Middle frontal gyrus (tissue), 1 donor: ENCODE data around the gene BAG5.

Experiments
- DNase-seq: peaks from one replicate; pipeline ENCODE4 v3.0.0-alpha.2; 2015; ENCODE audit warnings: low spot score; ENCODE audit errors: extremely low spot score

BAG5 gene

GRCh38 chr14:103568952-103569351, 6.5 kb upstream of the BAG5 start:
- no peak for DNase-seq

DNA sequence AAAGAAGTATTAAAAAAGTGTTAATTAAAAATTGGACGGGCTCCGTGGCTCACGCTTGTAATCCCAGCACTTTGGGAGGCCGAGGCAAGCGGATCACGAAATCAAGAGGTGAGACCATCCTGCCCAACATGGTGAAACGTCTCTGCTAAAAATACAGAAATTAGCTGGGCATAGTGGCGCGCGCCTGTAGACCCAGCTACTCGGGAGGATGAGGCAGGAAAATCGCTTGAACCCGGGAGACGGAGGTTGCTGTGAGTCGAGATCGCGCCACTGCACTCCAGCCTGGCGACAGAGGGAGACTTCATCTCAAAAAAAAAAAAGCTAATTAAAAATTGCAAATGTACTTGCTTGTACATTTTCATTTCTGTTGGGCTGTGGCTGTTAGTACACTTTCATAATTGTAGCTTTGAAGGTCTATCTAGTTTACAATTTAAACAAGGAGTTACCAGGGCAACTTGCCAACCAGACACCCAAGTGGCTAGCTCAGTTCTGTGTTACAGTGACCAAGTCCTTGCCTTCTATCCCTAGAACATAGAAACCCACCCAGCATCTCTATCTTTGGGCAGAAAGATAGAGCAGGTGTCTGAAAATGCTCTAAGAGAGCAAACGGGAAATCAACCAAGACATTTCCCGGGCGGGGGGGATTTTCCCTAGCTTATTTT, 1.5 kb upstream of the BAG5 start:
- no peak for DNase-seq

DNA sequence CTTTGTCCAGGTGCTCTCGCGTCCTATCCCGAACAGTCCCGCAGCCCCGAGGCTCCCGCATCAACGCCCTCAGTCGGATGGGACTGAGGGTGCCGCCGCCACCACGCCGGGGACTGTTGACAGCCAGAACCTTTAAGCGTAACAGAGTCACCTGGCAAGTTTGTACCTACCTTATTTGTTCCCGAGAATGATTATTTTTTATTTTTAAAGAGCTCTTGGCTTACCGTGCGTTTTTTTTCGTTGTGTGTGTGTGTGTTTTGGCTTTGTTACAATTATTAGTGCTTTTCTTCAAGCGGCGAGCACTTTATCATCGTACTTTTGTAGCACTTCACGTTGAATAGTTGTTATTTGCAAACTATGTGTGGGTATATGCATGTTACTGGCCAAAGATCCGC, 766 bp upstream of the BAG5 start:
- DNase-seq: no peak

DNA sequence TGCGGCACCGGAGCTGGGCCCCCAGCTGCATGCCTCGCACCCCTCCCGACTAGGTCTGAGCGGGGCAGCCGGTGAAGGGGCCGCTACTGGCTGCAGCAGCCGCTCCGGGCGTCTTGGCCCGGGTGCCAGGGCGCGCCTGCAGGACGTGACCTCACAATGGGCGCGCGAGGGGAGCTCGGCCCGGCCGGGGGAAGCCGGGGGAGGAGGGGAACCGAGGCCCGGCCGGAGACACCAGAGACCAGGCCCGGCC, 353 bp downstream of the BAG5 start:
- no peak for DNase-seq

DNA sequence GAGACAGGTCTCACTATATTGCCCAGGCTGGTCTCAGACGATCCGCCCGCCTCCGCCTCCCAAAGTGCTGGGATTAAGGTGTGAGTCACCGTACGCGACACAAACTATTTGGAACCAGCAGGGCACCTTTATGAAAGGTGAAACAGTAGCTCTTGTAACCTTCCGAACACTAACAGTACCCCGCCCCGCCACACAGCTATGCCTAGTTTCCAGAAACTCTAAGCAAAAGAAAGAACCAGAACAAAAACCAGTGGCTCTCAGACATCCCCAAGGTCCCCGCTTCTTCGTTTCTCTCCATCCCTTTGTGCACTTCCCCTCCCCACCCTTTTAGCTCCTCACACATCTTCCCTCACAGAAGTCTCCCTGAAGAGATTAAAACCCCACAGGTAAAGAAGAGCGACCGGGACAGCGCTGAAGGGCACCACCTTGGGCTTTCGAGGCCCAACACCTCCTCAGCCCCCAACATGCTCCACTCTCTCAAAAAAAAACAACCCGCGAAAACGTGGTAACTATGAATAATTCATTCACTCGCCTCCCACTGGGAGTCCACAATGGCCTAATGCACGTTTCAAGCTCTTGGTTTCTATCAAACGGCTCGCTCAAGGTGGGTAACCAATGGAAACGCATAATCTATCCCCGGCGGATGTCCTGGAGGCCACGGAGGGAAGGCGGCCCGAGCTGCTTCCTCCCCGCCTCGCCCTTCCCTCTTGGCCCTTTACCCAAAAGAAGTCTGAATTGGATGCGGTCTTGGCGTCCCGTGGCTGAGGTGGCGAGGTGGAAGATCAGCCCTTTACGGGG, 877 bp downstream of the BAG5 start:
- DNase-seq: no peak

DNA sequence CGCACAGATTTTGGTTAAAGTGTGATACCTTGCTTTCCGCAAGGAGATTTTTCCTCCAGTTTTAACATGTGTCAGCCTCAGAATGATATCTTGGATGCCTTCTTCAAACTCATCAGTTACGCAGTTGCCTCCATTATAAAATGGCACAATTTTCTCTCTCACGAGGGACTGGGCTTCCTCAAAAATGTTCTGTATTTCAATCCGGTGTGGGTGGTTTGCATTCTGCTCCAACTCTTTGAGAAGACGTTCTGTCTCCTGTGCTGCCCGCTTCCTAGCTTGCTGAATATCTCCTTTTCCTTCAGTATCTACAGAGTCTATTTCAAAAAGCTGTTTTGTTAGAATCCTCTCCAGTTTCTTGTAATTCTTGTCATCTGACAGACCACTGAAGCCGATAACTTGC, 1.8 kb downstream of the BAG5 start:
- DNase-seq: no peak

DNA sequence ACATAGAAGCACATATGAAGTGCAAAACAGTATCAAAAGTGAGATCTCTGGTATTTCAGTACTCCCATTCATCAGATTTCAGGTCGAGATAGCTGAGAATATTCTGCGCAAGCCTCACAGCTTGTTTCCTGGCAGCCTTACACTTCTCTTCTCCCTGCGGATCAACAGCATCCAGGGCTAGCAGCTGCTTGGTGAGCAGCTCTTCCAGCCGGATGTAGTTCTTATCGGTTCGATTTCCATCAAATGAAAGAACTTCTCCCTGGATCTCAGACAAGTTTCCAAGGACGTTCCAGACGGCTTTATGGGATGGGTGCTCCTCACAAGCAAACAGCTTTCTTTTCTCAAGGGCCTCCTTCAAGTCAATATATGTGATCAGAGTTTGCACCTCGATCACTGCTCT, 2.7 kb downstream of the BAG5 start:
- DNase-seq: no peak

DNA sequence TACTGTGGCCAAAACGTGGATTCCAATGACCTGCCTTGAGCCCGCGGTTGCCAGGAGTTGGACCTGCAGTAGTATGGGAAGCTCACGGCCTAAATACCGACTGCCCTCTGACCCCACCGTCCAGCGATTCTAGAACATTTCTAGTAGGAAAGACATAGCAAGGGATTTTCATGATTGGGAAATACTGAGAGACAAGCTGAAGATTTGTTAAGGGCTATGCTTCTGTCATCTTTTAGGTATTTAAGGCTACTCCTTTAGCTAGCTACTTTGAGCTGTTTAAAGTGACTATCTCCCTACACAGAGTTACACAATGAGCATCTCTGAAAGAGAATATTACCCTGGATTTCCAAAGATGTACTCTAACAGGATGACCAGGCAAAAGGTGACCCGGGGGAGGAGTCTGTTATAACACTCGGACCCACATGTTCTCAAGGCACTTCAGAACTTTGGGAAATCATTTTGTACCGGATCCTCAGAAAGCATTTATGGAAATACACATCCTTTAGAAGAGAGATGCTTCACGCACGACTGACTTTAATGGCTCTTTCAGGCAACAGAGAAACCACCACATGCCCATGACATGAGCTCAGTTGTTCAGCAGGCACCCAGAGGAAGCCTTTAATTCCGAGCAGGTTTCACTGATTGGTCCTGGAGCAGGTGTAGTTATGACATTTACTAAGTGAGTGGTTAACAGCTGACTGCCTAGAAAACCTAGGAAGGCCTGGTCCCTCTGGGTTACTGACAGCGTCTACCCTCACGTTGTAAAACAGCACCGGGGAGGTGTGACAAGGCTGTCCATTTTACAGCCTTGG, 4.2 kb downstream of the BAG5 start:
- DNase-seq: no peak

DNA sequence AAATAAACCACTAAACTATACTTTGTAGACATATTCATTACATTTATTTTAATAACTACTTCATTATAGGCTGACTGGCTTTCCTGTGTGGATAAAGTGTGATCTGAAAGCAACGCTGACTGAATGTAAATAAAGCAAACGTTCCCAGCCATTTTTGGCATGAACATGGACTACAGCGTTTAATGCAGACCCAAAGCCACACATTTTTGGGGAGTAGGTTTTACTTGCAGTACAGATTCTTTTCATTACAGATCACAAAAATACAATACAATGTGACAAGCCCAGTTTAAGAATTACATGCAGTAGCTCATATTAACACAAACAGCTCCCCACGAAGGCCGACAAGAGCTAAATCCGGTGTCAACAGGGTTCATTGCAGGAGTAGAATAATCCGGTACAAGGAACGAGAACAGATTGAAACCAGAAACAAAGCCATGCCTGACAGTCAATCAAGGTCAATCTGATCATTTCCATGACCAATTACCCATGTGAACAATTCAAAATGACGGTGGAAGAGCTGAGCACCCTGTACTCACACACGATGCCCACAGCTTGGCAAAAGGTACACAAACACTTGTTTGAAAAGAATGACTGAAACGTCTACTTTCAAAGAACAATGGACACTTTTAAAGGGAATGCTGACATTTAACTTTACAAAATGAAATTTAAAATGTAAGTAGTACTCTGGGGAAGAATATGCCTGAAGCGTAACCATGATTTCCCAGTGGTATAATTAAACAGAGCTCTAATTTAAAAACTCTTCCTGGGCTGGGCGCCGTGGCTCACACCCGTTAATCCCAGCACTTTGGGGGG, 5.3 kb downstream of the BAG5 start:
- no peak for DNase-seq

DNA sequence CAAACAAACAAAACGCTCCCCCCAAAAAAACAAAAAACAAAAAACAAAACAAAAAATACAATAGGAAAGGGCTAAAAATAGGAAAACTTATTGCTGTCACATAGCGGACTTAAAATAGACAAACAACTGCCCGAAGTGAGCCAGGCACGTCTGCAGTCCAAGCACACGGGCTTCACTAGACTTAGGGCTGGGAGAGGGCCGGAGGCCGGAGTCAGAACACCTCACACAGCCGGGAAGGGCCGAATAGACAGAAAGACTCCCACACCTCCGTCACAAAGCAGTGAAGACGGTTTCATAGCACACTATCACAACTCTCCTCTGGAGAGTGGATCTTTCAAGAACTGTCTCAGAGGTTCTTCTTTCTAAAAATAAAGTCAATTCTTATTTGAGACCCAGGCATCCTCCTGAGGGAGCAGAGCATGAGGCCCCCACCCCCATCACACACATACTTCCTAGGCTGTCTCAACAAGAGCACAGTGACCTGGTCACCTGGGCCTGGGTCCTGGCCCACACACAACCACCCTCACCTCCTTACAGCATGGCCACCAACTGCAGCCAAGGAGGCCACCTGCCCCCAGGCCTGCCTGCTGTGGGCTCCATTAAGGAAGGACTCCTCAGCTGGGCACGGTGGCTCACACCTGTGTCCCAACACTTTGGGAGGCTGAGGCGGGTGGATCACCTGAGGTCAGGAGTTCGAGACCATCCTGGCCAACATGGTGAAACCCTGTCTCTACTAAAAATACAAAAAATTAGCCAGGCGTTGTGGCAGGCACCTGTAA, 6.7 kb downstream of the BAG5 start:
- no peak for DNase-seq

DNA sequence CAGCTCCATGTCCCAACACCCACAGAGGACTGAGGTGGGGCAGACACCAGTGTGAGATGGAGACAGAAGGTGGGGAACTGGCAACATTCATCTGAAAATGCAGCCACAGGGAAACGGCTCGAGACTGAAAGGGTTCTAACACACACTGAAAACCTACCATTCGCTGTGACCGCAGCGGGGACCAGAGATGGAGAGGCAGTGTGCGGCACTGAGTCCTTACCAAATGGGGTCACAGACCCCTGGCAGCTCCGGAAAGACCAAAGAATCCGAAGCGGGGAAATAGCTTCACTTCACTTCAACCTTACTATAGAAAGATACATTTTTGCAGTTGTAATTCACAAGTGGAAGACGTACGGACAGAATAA, 9.6 kb downstream of the BAG5 start:
- no peak for DNase-seq

DNA sequence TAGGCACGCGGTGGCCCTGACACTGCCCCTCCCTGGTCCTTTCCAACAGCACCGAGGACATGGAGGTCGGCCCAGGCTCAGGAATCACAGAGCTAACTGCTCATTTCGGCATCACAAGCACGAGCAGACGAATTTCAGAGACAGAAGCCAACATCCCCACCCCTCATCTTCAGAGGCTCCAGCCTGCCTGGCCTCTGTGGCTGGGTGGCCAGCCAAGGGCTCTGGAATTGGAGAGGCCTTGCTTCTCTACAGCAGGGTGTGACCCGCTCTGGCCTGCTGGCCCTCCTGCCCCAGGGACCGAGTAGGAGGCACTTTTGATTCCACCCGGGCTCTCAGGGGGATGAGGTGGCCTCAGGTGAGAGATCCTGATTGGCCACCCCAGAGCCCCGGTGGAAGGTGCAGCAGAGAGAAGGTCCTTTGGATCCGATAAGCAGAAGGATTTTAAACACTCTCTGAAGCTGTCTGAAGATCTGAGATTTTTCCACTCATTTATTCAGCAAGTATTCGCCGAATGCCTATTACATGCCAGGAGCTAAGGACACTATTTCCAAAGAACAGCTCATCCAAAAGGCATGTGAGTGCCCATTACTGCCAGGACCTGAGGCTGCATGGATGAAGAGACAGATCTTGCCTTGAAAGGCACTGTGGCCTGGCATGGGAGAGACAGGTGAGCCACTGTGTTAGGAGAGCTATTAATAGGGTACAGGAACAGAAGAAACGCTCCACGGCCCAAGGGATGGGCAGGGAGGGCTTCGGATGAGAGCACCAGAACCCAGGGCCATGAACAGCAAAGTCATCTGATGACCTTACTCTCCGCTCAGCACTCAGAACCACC, 10.2 kb downstream of the BAG5 start:
- no peak for DNase-seq

GRCh38 chr14:103551338-103551762, 11.1 kb downstream of the BAG5 start:
- no peak for DNase-seq

DNA sequence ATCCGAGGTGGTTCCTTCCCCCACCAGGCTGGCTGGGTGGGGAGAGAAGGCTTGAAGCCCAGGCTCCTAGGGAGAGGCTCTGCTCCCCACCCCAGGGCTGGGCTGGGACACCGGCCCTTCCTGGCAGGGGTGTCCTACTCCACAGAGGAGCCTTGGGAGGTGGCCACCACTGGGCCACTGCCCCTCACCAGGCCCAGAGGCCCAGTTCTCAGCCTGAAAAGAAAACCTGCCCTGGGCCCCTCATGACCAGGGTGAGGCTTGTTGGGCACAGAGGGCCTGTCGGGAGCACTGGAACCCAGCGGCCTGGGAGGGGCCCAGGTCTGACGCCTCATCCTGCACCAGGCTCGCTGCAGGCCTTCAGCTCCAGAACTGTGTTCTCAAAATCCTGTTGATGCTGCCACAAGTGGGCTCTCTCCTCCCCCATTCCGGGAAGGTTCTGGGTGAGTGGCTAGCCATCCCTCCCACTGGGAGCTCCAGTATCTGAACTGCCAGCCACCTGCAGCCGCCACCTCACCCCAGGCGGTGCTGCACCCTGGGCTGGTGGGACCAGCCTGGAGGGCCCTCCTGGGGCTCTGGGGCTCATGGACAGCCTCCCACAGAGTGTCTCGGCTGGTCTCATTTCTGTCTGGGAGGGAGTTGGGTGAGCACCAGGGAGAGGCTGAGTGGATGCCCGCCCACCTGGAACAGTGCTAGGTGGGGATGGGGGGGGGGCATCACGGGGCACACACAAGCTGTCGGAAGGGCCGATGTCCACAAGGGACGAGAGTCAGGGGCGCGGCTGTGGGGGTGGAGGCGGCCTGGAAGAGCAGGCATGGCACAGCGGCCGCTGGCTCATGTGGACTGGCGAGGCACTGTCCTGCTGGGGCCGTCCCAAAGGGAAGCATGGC, 11.8 kb downstream of the BAG5 start:
- DNase-seq: no peak

DNA sequence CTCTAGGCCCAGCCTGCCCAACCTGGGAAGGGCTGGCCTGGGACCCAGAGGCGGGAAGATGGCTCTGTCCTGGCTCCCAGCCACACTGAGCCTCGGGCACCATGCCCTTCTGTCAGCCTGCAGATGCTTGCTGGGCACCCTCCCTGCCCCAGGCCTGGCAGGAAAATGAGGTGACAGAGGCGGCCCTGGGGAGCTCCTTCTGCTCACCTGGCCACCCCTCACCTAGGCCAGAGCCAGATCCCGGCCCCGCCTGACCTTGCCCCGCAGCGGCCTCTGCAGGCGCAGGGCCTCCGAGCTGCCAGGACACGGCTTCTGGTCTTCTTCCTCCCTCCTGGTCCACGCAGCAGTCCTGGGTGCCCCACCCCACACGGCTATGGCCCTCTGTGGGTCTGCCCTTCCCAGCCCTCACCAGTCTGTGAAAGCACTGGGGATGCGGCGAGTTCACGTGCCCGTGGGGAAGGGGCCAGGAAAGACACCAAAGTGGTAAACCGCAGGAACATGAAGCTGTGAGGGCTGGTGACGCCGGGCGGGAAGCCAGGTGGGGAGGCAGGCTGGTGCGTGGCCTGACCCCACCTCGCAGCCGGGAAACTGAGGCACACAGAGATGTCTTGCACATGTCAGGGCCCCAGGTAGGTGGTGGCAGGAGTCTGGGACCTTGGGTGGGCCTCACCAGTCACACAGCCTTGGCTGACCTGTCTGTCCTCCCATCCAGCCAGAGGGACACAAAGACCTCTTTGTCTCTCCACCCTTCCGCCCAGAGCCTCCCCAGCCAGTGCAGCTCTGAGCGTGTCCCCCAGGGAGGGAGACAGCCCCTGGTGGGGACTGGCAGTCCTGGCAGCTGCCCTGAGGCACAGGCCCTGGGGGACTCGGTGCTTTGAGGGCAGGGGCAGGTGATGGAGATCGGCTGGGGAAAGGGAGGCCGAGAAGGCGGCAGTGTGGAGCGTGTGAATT, 12.8 kb downstream of the BAG5 start:
- DNase-seq: no peak

- no peak for DNase-seq
These were observed 13.8 kb downstream of the BAG5 start for GRCh38 chr14:103548463-103549351.

DNA sequence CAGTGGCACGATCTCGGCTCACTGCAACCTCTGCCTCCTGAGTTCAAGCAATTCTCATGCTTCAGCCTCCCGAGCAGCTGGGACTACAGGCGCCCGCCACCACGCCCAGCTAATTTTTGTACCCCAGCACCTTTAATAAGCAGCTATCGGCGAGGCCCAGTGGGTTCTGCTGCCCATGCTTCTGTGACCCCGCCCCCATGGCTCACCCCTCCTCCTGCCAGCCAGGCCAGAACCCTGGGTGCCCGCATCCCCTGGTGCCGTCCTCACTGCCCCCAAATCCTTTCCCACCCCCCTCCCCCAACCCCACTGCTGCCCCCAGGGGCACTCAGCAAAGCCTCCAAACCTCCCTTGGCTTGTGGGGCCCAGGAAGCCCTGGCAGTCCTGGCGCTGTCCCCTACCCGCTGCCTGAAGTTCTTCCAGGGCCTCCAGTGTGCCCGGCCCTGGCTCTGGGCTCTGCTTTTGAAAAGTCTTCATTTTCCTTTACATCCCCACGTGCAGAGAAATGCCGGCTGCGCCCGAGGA, 14.5 kb downstream of the BAG5 start:
- no peak for DNase-seq
